GM10248 (cell line): ENCODE data around the gene VWA3B.

Source experiments
- CTCF ChIA-PET: fragments of 300-600 bp; sonication (Branson Sonifier 250); formaldehyde crosslinking; extraction: SDS; loops from one replicate; lab custom pipeline; 2021; ENCODE audit warnings: antibody characterized with exemption; lab: Yijun Ruan, JAX
- POLR2A ChIA-PET: fragments of 350-650 bp; sonication (Branson Sonifier 250); formaldehyde crosslinking; extraction: SDS; loops from one replicate; lab custom pipeline; 2020; ENCODE audit warnings: antibody characterized with exemption; lab: Yijun Ruan, JAX
- DNase-seq: peaks from one replicate; pipeline ENCODE4 v3.0.0; 2012; ENCODE audit errors: extremely low spot score
- TF ChIP-seq, protein P1 (sequence below): IDR thresholded peaks from 2 replicates; pipeline ENCODE4 v1.5.1; 2012; ENCODE audit warnings: mild to moderate bottlenecking, low read depth; ENCODE audit errors: extremely low read depth, missing control alignments, control extremely low read depth

The VWA3B gene

DNA sequence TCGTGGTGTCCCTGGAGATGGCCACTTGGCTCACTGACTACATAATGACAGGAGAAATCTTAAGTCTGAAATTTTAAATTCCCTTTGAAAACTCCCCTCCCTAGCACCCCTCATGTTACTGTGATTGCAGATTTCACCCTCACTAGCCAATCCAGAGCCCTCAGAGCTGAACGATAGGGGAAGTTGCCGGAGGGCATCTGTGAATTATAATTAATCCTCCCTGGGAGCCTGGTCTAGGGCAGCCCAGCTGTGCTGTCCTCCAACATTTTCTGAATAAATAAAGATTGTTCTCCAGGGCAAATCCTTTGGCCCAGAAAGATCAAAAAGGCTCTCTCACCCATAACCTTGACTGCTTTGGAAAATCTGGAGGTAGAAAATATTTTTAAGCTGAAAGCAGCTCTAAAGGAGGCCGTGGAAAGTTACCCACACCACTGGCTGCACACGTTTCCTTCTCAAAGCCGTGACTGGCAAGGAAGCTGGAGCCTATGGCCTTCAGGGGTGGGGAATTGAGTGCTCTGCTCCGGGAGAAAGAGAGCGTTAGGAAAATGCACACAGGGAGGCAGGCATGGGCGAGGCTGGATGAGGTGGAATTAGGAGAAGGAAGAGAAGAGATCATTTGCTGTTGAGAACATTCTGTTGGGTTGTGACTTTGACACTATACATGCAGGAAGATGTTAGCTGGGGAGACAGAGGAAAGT is 190.3 kb downstream of the VWA3B start:
- ChIA-PET POLR2A (no interaction called here), CTCF (no interaction called here)
- TF ChIP-seq, protein P1, sequence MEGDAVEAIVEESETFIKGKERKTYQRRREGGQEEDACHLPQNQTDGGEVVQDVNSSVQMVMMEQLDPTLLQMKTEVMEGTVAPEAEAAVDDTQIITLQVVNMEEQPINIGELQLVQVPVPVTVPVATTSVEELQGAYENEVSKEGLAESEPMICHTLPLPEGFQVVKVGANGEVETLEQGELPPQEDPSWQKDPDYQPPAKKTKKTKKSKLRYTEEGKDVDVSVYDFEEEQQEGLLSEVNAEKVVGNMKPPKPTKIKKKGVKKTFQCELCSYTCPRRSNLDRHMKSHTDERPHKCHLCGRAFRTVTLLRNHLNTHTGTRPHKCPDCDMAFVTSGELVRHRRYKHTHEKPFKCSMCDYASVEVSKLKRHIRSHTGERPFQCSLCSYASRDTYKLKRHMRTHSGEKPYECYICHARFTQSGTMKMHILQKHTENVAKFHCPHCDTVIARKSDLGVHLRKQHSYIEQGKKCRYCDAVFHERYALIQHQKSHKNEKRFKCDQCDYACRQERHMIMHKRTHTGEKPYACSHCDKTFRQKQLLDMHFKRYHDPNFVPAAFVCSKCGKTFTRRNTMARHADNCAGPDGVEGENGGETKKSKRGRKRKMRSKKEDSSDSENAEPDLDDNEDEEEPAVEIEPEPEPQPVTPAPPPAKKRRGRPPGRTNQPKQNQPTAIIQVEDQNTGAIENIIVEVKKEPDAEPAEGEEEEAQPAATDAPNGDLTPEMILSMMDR, result no peak
- DNase-seq, result peak; percentile 3

DNA sequence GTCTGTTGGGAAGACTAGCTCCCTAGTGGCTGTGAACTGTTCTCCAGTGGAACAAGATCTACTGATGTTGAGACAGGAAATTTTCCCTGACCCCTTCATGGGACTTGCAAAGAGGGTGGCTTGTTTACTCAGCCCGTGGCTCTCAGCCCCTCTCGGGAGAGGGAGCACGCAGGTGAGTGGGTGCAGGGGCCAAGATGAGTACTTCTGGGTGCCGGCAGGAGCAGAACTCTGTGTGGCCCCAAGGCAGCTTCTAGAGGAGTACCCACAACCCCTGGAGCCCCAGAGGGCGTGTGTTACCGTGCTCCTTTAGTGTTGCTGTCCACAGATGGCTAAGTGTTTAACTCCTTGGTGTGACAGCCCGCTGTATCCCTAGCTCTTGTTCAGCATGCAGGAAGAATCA is 191.1 kb downstream of the VWA3B start:
- DNase-seq, result peak; percentile 1
- ChIA-PET POLR2A (no interaction called here), CTCF (no interaction called here)
- TF ChIP-seq, protein P1, result no peak

DNA sequence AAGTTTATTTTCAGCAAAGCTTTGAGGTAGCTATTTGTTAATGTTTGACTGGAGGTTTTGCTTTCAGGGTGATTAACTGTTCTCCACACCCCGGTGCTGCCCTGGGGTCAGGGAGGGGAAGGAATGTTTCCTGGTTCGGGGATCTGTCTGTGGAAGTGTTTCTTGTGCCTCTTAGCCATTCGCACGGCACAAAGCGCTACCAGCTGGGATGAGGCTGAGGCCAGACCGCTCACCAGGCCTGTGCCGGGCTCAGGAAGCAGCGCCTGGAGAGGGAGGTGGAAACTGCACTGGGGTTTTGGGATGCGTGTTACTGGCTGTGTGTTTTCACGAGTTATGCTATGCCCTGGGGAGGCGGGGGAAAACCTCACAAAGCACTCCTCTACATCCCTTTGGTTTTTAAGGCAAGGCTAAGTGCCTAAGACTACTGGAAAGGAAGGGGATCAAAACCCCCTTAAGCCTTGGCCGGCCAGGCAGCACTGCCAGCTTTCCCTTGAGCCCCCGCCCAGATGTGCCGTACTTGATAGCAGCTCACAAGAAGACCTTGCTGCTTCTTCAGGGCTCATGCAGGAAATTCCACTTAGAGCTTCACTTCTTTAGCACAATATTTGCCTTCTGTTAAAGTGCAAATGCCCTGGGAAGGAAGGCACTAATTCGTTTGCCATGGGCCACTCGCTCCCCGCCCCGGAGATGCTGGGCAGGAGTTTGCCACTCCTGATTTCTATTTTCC is 193.6 kb downstream of the VWA3B start:
- POLR2A ChIA-PET, result no interaction called here
- peak; percentile 55 for DNase-seq
- CTCF ChIA-PET, result interaction anchor here (1.0 to 1.3 kb wide), 3 partner anchors 12 to 540 kb away, joined by 3 to 5 read pairs (median 4); no protein-coding TSS in a partner anchor
- TF ChIP-seq, protein P1, result no peak

DNA sequence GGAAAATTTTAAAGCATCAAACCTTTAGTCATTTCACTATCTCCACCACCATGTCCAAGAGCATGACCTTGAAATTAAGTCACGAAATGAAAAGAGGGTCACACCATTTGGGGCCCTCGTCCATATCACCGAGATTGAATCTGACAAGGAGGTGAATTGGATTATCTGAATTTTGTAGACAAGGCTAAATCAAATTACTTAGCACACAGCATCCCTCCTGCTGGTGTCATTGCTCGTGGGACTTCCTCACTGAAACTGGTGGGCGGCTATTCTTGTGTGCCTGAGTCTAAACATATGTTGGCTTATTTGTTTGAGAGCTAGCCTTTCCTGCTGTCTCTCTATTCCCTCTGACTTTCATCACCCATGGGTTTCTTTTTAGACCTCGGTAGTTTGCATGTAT is 194.6 kb downstream of the VWA3B start:
- DNase-seq, result peak; percentile 48
- ChIA-PET POLR2A (no interaction called here), CTCF (no interaction called here)
- TF ChIP-seq, protein P1, result no peak

DNA sequence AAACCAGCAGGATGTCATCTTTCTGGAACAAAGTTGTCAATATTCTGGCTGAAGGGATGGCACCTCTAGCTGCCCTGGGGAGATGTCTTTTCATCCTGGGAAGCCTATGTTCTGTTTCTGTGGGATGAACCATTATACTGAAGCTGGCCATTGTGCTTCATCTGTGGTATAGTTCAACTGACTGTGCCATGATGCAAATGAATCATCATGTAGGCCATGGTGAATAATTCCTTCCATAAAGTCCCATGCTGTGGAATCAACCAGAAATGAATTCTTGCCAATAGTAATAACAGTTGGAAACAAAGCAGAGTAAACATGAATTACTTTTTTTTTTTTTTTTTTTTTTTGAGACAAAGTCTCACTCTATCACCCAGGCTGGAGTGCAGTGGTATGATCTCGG is 195.1 kb downstream of the VWA3B start:
- CTCF ChIA-PET, result no interaction called here
- POLR2A ChIA-PET, result no interaction called here
- TF ChIP-seq, protein P1, result no peak
- peak; percentile 7 for DNase-seq

DNA sequence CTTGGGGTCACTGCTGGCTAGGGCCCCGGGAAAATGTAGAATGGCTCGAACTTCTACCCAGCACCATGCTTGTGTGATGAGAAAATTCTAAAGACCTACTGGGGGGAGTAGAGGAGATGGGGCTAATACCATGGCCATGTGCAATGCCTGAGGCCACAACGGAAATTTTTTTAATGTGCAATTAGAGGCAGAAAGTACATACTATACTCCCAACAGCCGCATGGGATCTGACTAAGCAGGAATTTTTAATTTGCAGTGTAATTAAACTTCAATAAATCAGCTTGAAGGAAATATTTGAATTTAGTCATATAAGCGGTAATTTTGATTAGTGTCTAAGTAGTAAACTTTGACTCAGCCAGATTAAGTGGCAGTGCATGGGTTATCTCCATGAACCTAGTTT is 206.1 kb downstream of the VWA3B start:
- no peak for DNase-seq
- POLR2A ChIA-PET, result no interaction called here
- CTCF ChIA-PET, result no interaction called here
- TF ChIP-seq, protein P1, result no peak
